Mucosa of rectum (tissue), 2 donors: Measurements from ENCODE around the gene MATN1.
"Not testable (repeated sequence)": the region's sequence is repeated elsewhere in the genome, so short reads cannot be mapped to it uniquely, and the experiment has no call there.

Experiments
- H3K27ac ChIP-seq, 2 donors: one replicate each; pipeline ENCODE4 v1.7.0; 2013; ENCODE audit warnings: inconsistent platforms in 2 of 2, low read depth in 2 of 2, low read length in 2 of 2
- H3K27me3 ChIP-seq, 2 donors: one replicate each; pipeline ENCODE4 v1.7.0; 2013; ENCODE audit warnings: low read length in 2 of 2; ENCODE audit not compliant: control insufficient read depth in 2 of 2, insufficient read depth in 2 of 2
- H3K36me3 ChIP-seq, 2 donors: one replicate each; pipeline ENCODE4 v1.7.0; 2013; ENCODE audit warnings: low read length in 2 of 2; ENCODE audit not compliant: control insufficient read depth in 2 of 2, insufficient read depth in 2 of 2
- H3K4me1 ChIP-seq, 2 donors: one replicate each; pipeline ENCODE4 v1.7.0; 2013; ENCODE audit warnings: low read length in 2 of 2, mild to moderate bottlenecking in 1 of 2; ENCODE audit not compliant: control insufficient read depth in 2 of 2, insufficient read depth in 2 of 2
- H3K4me3 ChIP-seq, 2 donors: one replicate each; pipeline ENCODE4 v1.7.0; 2013; ENCODE audit warnings: low read length in 2 of 2
- H3K9ac ChIP-seq, 2 donors: one replicate each; pipeline ENCODE4 v1.7.0; 2013; ENCODE audit warnings: low read length in 2 of 2, low read depth in 1 of 2, mild to moderate bottlenecking in 1 of 2
- H3K9me3 ChIP-seq, 2 donors: one replicate each; pipeline ENCODE4 v1.7.0; 2013; ENCODE audit warnings: low read length in 2 of 2; ENCODE audit not compliant: control insufficient read depth in 2 of 2
- donor health status: healthy.
- donor health status: Normal muscosa, but diverticular disease.

The MATN1 gene

GRCh38 chr1:30691480-30691879 lies 31.9 kb downstream of the MATN1 start:
- H3K9me3 ChIP-seq = no peaks in the 10 kb centered on the region
- H3K27me3 ChIP-seq = peaks cover 0 to 4% of the 10 kb centered on the region in 2 donors
- peaks cover 0 to 2% of the 10 kb centered on the region in 2 donors for H3K4me1 ChIP-seq
- no peak overlapping the region for H3K9ac ChIP-seq
- H3K4me3 ChIP-seq = no peak overlapping the region
- H3K27ac ChIP-seq = no peak overlapping the region
- no peaks in the 10 kb centered on the region for H3K36me3 ChIP-seq

- H3K4me1 ChIP-seq = no peaks in the 10 kb centered on the region
- H3K9ac ChIP-seq = no peak overlapping the region
- no peaks in the 10 kb centered on the region for H3K36me3 ChIP-seq
- no peak overlapping the region for H3K4me3 ChIP-seq
- H3K9me3 ChIP-seq = no peaks in the 10 kb centered on the region
- no peak overlapping the region for H3K27ac ChIP-seq
- peaks cover 4% of the 10 kb centered on the region in 2 donors for H3K27me3 ChIP-seq
Measured at GRCh38 chr1:30689901-30690645, 33.3 kb downstream of the MATN1 start.

- H3K27ac ChIP-seq = no peak overlapping the region
- H3K9ac ChIP-seq = no peak overlapping the region
- no peaks in the 10 kb centered on the region for H3K4me1 ChIP-seq
- H3K36me3 ChIP-seq = no peaks in the 10 kb centered on the region
- H3K27me3 ChIP-seq = peaks cover 11% of the 10 kb centered on the region in 2 donors
- no peaks in the 10 kb centered on the region for H3K9me3 ChIP-seq
- no peak overlapping the region for H3K4me3 ChIP-seq
Measured at GRCh38 chr1:30688920-30689794, 34.2 kb downstream of the MATN1 start.

GRCh38 chr1:30688516-30688915 lies 34.9 kb downstream of the MATN1 start:
- H3K27ac ChIP-seq, H3K9me3 ChIP-seq, H3K9ac ChIP-seq, H3K4me1 ChIP-seq, H3K36me3 ChIP-seq, H3K4me3 ChIP-seq: not testable (repeated sequence)
- H3K27me3 ChIP-seq = peaks cover 16 to 17% of the 10 kb centered on the region in 2 donors

- Histone ChIP-seq H3K9ac (no peak overlapping the region), H3K4me3 (no peak overlapping the region), H3K27me3 (peaks cover 17 to 21% of the 10 kb centered on the region in 2 donors), H3K9me3 (no peaks in the 10 kb centered on the region), H3K36me3 (no peaks in the 10 kb centered on the region), H3K4me1 (no peaks in the 10 kb centered on the region), H3K27ac (no peak overlapping the region)
Measured at GRCh38 chr1:30687886-30688285, 35.5 kb downstream of the MATN1 start.

- Histone ChIP-seq H3K4me1 (no peaks in the 10 kb centered on the region), H3K36me3 (no peaks in the 10 kb centered on the region), H3K27ac (no peak overlapping the region), H3K9me3 (no peaks in the 10 kb centered on the region), H3K9ac (no peak overlapping the region), H3K27me3 (peaks cover 21 to 26% of the 10 kb centered on the region in 2 donors), H3K4me3 (no peak overlapping the region)
Measured at GRCh38 chr1:30686236-30686935, 37.0 kb downstream of the MATN1 start.

GRCh38 chr1:30685796-30686165 lies 37.6 kb downstream of the MATN1 start:
- Histone ChIP-seq H3K9me3 (no peaks in the 10 kb centered on the region), H3K27ac (no peak overlapping the region), H3K9ac (no peak overlapping the region), H3K4me1 (no peaks in the 10 kb centered on the region), H3K36me3 (no peaks in the 10 kb centered on the region), H3K27me3 (peaks cover 21 to 26% of the 10 kb centered on the region in 2 donors), H3K4me3 (no peak overlapping the region)

GRCh38 chr1:30684881-30685795 lies 38.2 kb downstream of the MATN1 start:
- no peak overlapping the region for H3K4me3 ChIP-seq
- H3K27ac ChIP-seq = no peak overlapping the region
- H3K27me3 ChIP-seq = peaks cover 21 to 26% of the 10 kb centered on the region in 2 donors
- no peaks in the 10 kb centered on the region for H3K9me3 ChIP-seq
- H3K9ac ChIP-seq = no peak overlapping the region
- no peaks in the 10 kb centered on the region for H3K4me1 ChIP-seq
- no peaks in the 10 kb centered on the region for H3K36me3 ChIP-seq

GRCh38 chr1:30684259-30684658 lies 39.1 kb downstream of the MATN1 start:
- Histone ChIP-seq H3K9me3 (no peaks in the 10 kb centered on the region), H3K27me3 (peaks cover 21 to 26% of the 10 kb centered on the region in 2 donors), H3K27ac (no peak overlapping the region), H3K36me3 (no peaks in the 10 kb centered on the region), H3K4me3 (no peak overlapping the region), H3K9ac (no peak overlapping the region), H3K4me1 (no peaks in the 10 kb centered on the region)
